H9 (cell line): Measurements from ENCODE around the gene CHKB. TPM values are rescaled to one million over a fixed set of nuclear protein-coding genes. Genes with fewer than 3 reads are reported as not detected.

ENCODE experiments used
- DNase-seq: peaks from one replicate; pipeline ENCODE4 v3.0.0-alpha.2; 2017
- H2AFZ ChIP-seq: one replicate; pipeline ENCODE4 v1.6.1; 2013; ENCODE audit warnings: mild to moderate bottlenecking, low read length, control low read depth, moderate library complexity
- H2AK5ac ChIP-seq: 2 replicates; pipeline ENCODE4 v1.6.1; 2013; ENCODE audit warnings: low read length, control low read depth, mixed read lengths; ENCODE audit not compliant: insufficient read length
- H2BK120ac ChIP-seq: one replicate; pipeline ENCODE4 v1.6.1; 2013; ENCODE audit warnings: low read depth, mild to moderate bottlenecking, low read length, control low read depth, inconsistent platforms; ENCODE audit not compliant: poor library complexity, severe bottlenecking
- H2BK12ac ChIP-seq: 2 replicates; pipeline ENCODE4 v1.6.1; 2013; ENCODE audit warnings: low read length, control low read depth, mixed read lengths, low read depth; ENCODE audit not compliant: insufficient read length
- H2BK15ac ChIP-seq: 2 replicates; pipeline ENCODE4 v1.6.1; 2013; ENCODE audit warnings: low read depth, low read length, control low read depth
- H2BK20ac ChIP-seq: one replicate; pipeline ENCODE4 v1.6.1; 2013; ENCODE audit warnings: low read depth, mild to moderate bottlenecking, low read length, control low read depth, inconsistent platforms; ENCODE audit not compliant: poor library complexity, severe bottlenecking
- H2BK5ac ChIP-seq: 2 replicates; pipeline ENCODE4 v1.6.1; 2013; ENCODE audit warnings: low read length, control low read depth, mixed read lengths; ENCODE audit not compliant: insufficient read length
- H3K14ac ChIP-seq: 2 replicates; pipeline ENCODE4 v1.6.1; 2013; ENCODE audit warnings: low read length, control low read depth; ENCODE audit not compliant: insufficient read depth
- H3K18ac ChIP-seq: 2 replicates; pipeline ENCODE4 v1.6.1; 2013; ENCODE audit warnings: low read depth, mild to moderate bottlenecking, mixed read lengths, low read length, control low read depth; ENCODE audit not compliant: insufficient read length
- H3K23ac ChIP-seq: 2 replicates; pipeline ENCODE4 v1.6.1; 2013; ENCODE audit warnings: low read length, control low read depth, mixed read lengths, low read depth; ENCODE audit not compliant: insufficient read length
- H3K23me2 ChIP-seq: 2 replicates; pipeline ENCODE4 v1.6.1; 2013; ENCODE audit warnings: low read depth, mild to moderate bottlenecking, mixed read lengths, low read length, control low read depth; ENCODE audit not compliant: insufficient read length, poor library complexity, severe bottlenecking
- H3K27ac ChIP-seq: 2 replicates; pipeline ENCODE4 v1.5.1; 2013; ENCODE audit warnings: low read length, control low read depth, mixed read lengths, low read depth; ENCODE audit not compliant: insufficient read length
- H3K27me3 ChIP-seq: 2 replicates; pipeline ENCODE4 v1.6.1; 2013; ENCODE audit warnings: low read length, control low read depth, inconsistent platforms; ENCODE audit not compliant: insufficient read depth
- H3K4ac ChIP-seq: 2 replicates; pipeline ENCODE4 v1.6.1; 2013; ENCODE audit warnings: low read depth, mild to moderate bottlenecking, control low read depth, inconsistent platforms, low read length, moderate library complexity
- H3K4me1 ChIP-seq: 2 replicates; pipeline ENCODE4 v1.6.1; 2013; ENCODE audit warnings: low read length, control low read depth, inconsistent platforms; ENCODE audit not compliant: insufficient read depth
- H3K4me2 ChIP-seq: 2 replicates; pipeline ENCODE4 v1.6.1; 2013; ENCODE audit warnings: low read length, control low read depth, mixed read lengths; ENCODE audit not compliant: insufficient read length, insufficient read depth
- H3K56ac ChIP-seq: 2 replicates; pipeline ENCODE4 v1.6.1; 2013; ENCODE audit warnings: low read depth, mild to moderate bottlenecking, mixed read lengths, low read length, control low read depth; ENCODE audit not compliant: insufficient read length
- H3K79me1 ChIP-seq: 2 replicates; pipeline ENCODE4 v1.6.1; 2013; ENCODE audit warnings: low read depth, mild to moderate bottlenecking, moderate library complexity, low read length, control low read depth, inconsistent platforms; ENCODE audit not compliant: insufficient read depth, poor library complexity, severe bottlenecking
- H3K79me2 ChIP-seq: 2 replicates; pipeline ENCODE4 v1.6.1; 2013; ENCODE audit warnings: low read length, control low read depth, inconsistent platforms; ENCODE audit not compliant: insufficient read depth
- H3K9ac ChIP-seq: 2 replicates; pipeline ENCODE4 v1.6.1; 2013; ENCODE audit warnings: low read length, control low read depth, mixed read lengths; ENCODE audit not compliant: insufficient read length; ENCODE audit errors: extremely low read depth
- H3K9me3 ChIP-seq: one replicate; pipeline ENCODE4 v1.6.1; 2013; ENCODE audit warnings: low read depth, low read length, inconsistent platforms; ENCODE audit not compliant: control insufficient read depth
- H3T11ph ChIP-seq: one replicate; pipeline ENCODE4 v1.6.1; 2013; ENCODE audit warnings: mild to moderate bottlenecking, low read length, control low read depth, inconsistent platforms
- H4K20me1 ChIP-seq: one replicate; pipeline ENCODE4 v1.6.1; 2013; ENCODE audit not compliant: control insufficient read depth, insufficient read length, insufficient read depth
- H4K5ac ChIP-seq: 2 replicates; pipeline ENCODE4 v1.6.1; 2013; ENCODE audit warnings: low read depth, mild to moderate bottlenecking, mixed read lengths, low read length, control low read depth; ENCODE audit not compliant: insufficient read length
- H4K8ac ChIP-seq: replicated peaks from 2 replicates; pipeline ENCODE4 v1.6.1; 2013; ENCODE audit warnings: low read length, control low read depth, mixed read lengths, low read depth; ENCODE audit not compliant: insufficient read length
- H4K91ac ChIP-seq: 2 replicates; pipeline ENCODE4 v1.6.1; 2013; ENCODE audit warnings: low read depth, mild to moderate bottlenecking, moderate library complexity, mixed read lengths, low read length, control low read depth; ENCODE audit not compliant: insufficient read length
- H3K27ac Mint-ChIP-seq, 3 experiments: 2 replicates in 2 of 3; 3 replicates in 1 of 3; pipeline ENCODE4 v1.8.0; 2020 to 2021; ENCODE audit warnings: mixed read lengths in 3 of 3, mild to moderate bottlenecking in 1 of 3, moderate library complexity in 1 of 3
- H3K27me3 Mint-ChIP-seq: 2 replicates; pipeline ENCODE4 v1.8.0; 2021; ENCODE audit warnings: low read depth, mild to moderate bottlenecking, moderate library complexity, mixed read lengths
- H3K36me3 Mint-ChIP-seq, 3 experiments: 2 replicates in 2 of 3; 3 replicates in 1 of 3; pipeline ENCODE4 v1.8.0; 2020 to 2021; ENCODE audit warnings: low read depth in 3 of 3, mixed read lengths in 3 of 3; ENCODE audit not compliant: insufficient read depth in 1 of 3
- H3K4me1 Mint-ChIP-seq, 2 experiments: 2 replicates each; pipeline ENCODE4 v1.8.0; 2020; ENCODE audit warnings: mixed read lengths in 2 of 2
- H3K4me3 Mint-ChIP-seq, 2 experiments: 2 replicates in 1 of 2; 3 replicates in 1 of 2; pipeline ENCODE4 v1.8.0; 2020 to 2021; ENCODE audit warnings: mild to moderate bottlenecking in 2 of 2, mixed read lengths in 2 of 2, moderate library complexity in 1 of 2
- H3K9me3 Mint-ChIP-seq, 2 experiments: 2 replicates in 1 of 2; 3 replicates in 1 of 2; pipeline ENCODE4 v1.8.0; 2020; ENCODE audit warnings: mild to moderate bottlenecking in 2 of 2, mixed read lengths in 2 of 2, moderate library complexity in 1 of 2
- WGBS: extraction: QIAGEN DNeasy Blood & Tissue Kit; methylation state at CpG from one replicate; pipeline ENCODE4 v1.1.7; 2013; ENCODE audit warnings: missing lambda C conversion rate, low lambda C conversion rate, mixed read lengths; ENCODE audit not compliant: insufficient read length; ENCODE audit errors: extremely low coverage; 5-methylcytosine and 5-hydroxymethylcytosine counted together
- total RNA-seq: library from RNA; stranded (reverse); gene quantifications from 2 replicates; pipeline ENCODE4 v1.2.1, GENCODE V29; 2021
- TF ChIP-seq, protein P1 (sequence below): fragments of 200-600 bp; sonication (generic); conservative IDR thresholded peaks from 3 replicates; pipeline ENCODE4 v1.8.0; 2021; ENCODE audit warnings: antibody characterized with exemption, mild to moderate bottlenecking

Gene CHKB
- total RNA-seq, 1 experiment from 2014 or later, result 64.9 TPM

DNA sequence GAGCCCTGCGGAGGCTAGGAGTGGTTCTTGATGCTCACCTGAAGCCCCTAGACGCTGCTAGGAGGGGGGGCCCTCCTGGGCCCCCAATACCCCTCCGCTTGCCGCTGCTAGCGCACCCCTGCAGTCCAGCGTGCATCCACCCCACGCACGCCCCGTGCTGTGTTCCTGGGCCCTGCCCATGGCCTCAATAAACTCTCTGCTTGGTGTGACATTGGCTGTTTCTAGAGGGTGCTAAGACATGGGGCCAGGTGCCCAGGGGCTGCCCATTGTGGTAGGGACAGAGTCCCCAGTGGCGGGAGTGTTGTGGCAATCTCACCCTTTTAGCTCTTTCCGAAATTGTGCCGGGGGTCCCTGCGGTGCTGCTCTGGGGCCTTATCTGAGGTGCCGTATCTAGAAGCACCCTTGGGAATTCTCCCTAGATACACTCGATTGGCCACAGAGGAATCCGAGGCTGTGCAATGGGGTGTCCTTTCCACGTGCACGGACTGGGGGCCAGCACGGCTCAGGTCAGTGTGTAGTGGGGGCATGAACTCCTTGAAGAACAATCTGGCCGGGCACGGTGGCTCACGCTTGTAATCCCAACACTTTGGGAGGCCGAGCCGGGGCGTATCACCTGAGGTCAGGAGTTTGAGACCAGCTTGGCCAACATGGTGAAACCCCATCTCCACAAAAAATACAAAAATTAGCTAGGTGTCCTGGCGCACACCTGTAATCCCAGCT, 28.9 kb upstream of the CHKB start:
- Histone ChIP-seq H3K56ac (no peak overlapping the region), H3K23me2 (peaks cover 5% of the 10 kb centered on the region), H3K79me2 (no peaks in the 10 kb centered on the region), H2BK12ac (no peak overlapping the region), H2AFZ (no peak overlapping the region), H3K14ac (no peak overlapping the region), H3K27ac (no peak overlapping the region), H2BK20ac (no peak overlapping the region), H3K79me1 (no peaks in the 10 kb centered on the region), H4K91ac (no peak overlapping the region), H2BK120ac (no peak overlapping the region), H4K5ac (no peak overlapping the region), H4K8ac (no peak overlapping the region), H3K9ac (no peak overlapping the region), H2AK5ac (no peak overlapping the region), H3K4ac (no peak overlapping the region), H4K20me1 (no peaks in the 10 kb centered on the region), H3K9me3 (no peaks in the 10 kb centered on the region), H3K23ac (no peak overlapping the region), H3T11ph (no peak overlapping the region), H3K18ac (no peak overlapping the region), H3K4me1 (peaks cover 3% of the 10 kb centered on the region; the same call in 1 of the 2 replicates), H3K4me2 (no peak overlapping the region), H3K27me3 (no peaks in the 10 kb centered on the region), H2BK15ac (no peak overlapping the region), H2BK5ac (no peak overlapping the region)
- Mint-ChIP-seq H3K4me1 (peaks cover 10 to 16% of the 10 kb centered on the region in 2 experiments), H3K36me3 (no peaks in the 10 kb centered on the region; a peak in 2 of 7 replicates), H3K27ac (no peak overlapping the region), H3K27me3 (peaks cover 41% of the 10 kb centered on the region), H3K4me3 (no peak overlapping the region), H3K9me3 (peaks cover 0 to 3% of the 10 kb centered on the region in 2 experiments; a peak in 1 of 5 replicates)
- WGBS, result no CpG with 5 or more reads among the region's 26 CpGs
- TF ChIP-seq, protein P1, sequence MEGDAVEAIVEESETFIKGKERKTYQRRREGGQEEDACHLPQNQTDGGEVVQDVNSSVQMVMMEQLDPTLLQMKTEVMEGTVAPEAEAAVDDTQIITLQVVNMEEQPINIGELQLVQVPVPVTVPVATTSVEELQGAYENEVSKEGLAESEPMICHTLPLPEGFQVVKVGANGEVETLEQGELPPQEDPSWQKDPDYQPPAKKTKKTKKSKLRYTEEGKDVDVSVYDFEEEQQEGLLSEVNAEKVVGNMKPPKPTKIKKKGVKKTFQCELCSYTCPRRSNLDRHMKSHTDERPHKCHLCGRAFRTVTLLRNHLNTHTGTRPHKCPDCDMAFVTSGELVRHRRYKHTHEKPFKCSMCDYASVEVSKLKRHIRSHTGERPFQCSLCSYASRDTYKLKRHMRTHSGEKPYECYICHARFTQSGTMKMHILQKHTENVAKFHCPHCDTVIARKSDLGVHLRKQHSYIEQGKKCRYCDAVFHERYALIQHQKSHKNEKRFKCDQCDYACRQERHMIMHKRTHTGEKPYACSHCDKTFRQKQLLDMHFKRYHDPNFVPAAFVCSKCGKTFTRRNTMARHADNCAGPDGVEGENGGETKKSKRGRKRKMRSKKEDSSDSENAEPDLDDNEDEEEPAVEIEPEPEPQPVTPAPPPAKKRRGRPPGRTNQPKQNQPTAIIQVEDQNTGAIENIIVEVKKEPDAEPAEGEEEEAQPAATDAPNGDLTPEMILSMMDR, result no peak
- no peak for DNase-seq
